HG03108 (cell line): ENCODE measurements around the gene OR2M7.
"Not testable (repeated sequence)": the region's sequence is repeated elsewhere in the genome, so short reads cannot be mapped to it uniquely, and the experiment has no call there.

Experiments
- ATAC-seq: cut with Tn5 transposase; IDR thresholded peaks from one replicate; pipeline ENCODE4 v1.9.1; 2021; ENCODE audit warnings: moderate library complexity; ENCODE audit not compliant: unreplicated experiment

The OR2M7 gene

GRCh38 chr1:248324468-248324867, at the start of gene OR2M7:
Gene OR2M7 (minus strand): TSS chr1:248324568. CDS start chr1:248324568, 0 bp downstream.
- ATAC-seq = no peak

- no peak for ATAC-seq
Observed at GRCh38 chr1:248373761-248374160, 49.4 kb upstream of the OR2M7 start.

GRCh38 chr1:248372394-248372793, 48.0 kb upstream of the OR2M7 start:
- no peak for ATAC-seq

GRCh38 chr1:248366609-248367008, 42.2 kb upstream of the OR2M7 start:
- ATAC-seq = no peak

GRCh38 chr1:248361121-248361715, 36.9 kb upstream of the OR2M7 start, which contains the start of gene OR2T4:
Gene OR2T4 (plus strand): TSS chr1:248361665. CDS start chr1:248361665, 0 bp downstream.
- ATAC-seq = no peak

- no peak for ATAC-seq
Observed at GRCh38 chr1:248359415-248359814, 35.0 kb upstream of the OR2M7 start.

- no peak for ATAC-seq
Observed at GRCh38 chr1:248348475-248348874, 24.1 kb upstream of the OR2M7 start, which contains the start of gene OR14C36. Gene OR14C36 (plus strand): TSS chr1:248348775. CDS start chr1:248348775, 0 bp downstream.

GRCh38 chr1:248343451-248343850, 19.1 kb upstream of the OR2M7 start:
- ATAC-seq = no peak

GRCh38 chr1:248316796-248317195, 7.6 kb downstream of the OR2M7 start:
- no peak for ATAC-seq

- not testable (repeated sequence) for ATAC-seq
Observed at GRCh38 chr1:248306740-248307139, 17.6 kb downstream of the OR2M7 start.

- no peak for ATAC-seq
Observed at GRCh38 chr1:248306103-248306502, 18.3 kb downstream of the OR2M7 start.

- not testable (repeated sequence) for ATAC-seq
Observed at GRCh38 chr1:248305672-248306071, 18.7 kb downstream of the OR2M7 start.

GRCh38 chr1:248303324-248303723, 21.0 kb downstream of the OR2M7 start, which contains the start of gene OR2T12:
Gene OR2T12 (minus strand): TSS chr1:248303424. CDS start chr1:248295578, 7,846 bp downstream.
- no peak for ATAC-seq

- ATAC-seq = no peak
Observed at GRCh38 chr1:248288391-248288790, 36.0 kb downstream of the OR2M7 start.

- ATAC-seq = no peak
Observed at GRCh38 chr1:248277876-248278275, 46.5 kb downstream of the OR2M7 start, which contains the start of gene OR2T33. Gene OR2T33 (minus strand): TSS chr1:248277976. CDS start chr1:248273814, 4,162 bp downstream.
